Measurements from ENCODE around the gene ARHGAP6. TPM values are rescaled to one million over a fixed set of nuclear protein-coding genes. Genes with fewer than 3 reads are reported as not detected.

ARHGAP6 gene
- total RNA-seq, 2 donors from 2014 or later: 1.4 to 5.6 TPM

DNA sequence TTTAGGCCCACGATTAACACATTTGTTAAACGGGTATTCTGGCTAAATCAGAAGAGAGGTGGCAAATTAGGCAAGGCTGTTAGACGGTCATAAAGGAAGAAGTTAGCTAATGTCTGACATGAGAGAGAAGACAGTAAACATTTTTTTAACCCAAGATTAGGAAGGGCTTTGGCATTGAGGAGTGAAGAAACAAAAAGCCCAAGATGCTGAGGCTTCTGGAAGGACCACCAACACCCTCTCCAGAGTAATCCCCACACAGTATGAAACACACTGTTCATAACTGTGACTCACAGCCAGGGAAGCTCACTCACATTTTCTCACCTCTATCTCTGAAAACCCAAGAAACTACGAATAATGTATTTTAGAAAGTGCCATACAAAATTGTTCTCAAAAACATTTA is 244.9 kb downstream of the ARHGAP6 start:
- intact Hi-C loops (cut with DNase I, micrococcal nuclease): no loop called here
- ATAC-seq (no peak), DNase-seq (no peak)

DNA sequence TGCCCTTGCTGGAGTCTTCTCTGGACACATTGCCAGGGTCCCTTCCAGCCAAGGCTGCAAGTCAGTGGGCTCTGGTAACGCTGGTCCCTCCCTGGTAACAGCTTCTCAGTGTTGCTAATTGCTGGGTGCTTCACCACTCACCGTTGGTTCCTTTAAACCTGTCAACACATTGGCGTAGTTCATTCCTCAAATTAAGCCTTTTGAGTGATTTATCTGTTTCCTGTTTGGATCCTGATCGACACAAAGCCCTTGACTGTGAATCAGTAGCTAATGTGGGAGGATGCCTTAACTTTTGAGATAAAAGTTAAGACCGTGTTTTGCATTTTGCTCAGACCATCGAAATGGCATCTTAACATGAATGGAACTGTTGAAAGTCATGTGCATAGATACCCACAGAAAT is 246.6 kb downstream of the ARHGAP6 start:
- ATAC-seq (no peak), DNase-seq (no peak)
- intact Hi-C loops (cut with DNase I, micrococcal nuclease): no loop called here

DNA sequence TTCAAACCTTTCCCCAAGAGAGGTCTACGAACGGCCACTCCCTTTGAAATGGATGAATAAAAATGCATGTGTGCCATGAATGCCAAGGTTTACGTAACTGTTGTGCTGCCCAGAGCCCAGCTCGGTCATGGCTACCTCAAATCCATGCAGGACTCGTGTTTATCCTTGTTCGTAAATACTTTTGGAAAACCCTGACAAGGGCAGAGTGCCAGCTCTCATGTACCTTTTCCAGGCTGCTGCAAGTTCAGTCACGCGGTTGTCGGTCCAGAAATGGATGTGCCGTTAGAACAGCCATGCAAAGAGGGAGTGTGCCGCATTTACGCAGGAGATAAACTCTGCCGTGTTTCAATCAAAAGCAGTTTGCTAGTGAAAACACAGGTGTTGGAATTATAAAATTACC is 249.1 kb downstream of the ARHGAP6 start:
- intact Hi-C loops (cut with DNase I, micrococcal nuclease): no loop called here
- ATAC-seq: no peak
- no peak for DNase-seq

DNA sequence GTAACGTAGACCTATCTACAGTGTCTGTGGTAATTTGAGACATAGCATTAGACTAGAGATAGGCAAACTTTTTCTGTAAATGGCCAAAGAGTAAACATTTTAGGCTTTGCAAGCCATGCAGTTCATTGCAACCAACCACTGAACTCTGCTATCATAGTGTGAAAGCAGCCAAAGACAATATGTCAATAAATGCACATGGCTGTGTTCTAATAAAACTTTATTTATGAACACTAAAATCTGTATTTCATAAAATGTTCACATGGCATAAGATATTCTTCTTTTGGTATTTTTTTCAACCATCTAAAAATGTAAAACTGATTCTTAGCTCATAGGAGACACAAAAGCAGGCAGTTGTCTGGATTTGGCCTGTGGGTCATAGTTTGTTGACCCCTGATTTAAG is 251.6 kb downstream of the ARHGAP6 start:
- intact Hi-C loops (cut with DNase I, micrococcal nuclease): no loop called here
- no peak for DNase-seq
- no peak for ATAC-seq

DNA sequence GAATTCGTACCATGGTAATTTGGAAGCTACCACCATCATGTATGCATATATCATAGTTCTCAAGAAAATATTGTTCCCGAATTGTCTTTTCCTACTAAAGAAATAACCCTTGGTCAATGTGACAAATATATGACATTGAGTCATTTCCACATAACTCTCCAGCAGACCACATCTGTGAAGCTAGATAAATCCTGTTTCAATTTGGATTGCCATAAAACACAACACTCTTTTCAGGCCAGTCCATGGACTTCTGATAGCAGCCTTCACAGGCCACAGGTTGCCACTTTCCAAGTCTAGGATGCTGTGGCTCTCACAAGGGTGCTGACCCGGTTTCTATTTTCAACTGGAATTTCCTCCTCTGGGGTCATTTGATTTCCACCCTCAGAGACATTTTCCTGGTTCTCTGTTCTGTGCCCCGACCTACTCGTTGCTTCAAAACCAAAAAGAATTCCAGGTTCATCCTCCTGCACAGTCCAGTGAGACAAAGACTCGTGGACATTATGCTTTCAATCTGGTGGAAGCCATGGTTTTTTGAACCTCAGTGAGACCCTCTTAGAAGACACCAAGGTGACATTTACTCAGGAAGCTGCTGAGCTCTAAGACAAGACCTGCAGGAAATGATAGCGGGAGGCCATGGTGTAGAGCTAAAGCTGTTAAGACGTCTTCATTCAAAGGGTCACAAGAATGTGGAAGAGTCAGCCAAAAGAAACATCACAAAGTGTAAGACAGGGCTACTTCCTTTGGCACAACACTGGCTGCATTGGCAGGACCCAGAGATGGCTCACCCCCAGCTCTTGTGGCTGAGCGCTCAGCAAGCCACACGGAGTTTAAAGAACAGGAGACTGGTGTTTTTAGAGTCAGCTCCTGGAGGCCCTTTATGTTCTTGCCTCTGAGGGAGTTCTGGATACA is 252.8 kb downstream of the ARHGAP6 start:
- ATAC-seq: no peak
- intact Hi-C loops (cut with DNase I, micrococcal nuclease): no loop called here

DNA sequence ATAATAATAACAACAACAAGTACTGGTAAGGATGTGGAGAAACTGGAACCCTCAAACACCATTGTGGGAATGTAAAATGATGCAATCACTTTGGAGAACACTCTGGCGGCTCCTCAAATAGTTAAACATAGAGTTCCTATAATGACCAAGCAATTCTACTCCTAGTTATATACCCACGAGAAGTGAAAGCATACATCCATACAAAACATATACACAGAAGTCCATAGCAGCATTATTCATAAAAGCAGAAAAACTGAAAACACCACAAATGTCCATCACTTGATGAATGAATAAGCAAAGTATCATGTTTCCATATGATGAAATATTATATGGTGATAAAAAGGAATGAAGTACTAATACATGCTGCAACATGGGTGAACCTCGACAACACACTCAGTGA is 255.8 kb downstream of the ARHGAP6 start:
- no peak for DNase-seq
- no peak for ATAC-seq
- intact Hi-C loops (cut with DNase I, micrococcal nuclease): no loop called here

More for the DNA sequence above, 252.8 kb downstream of the ARHGAP6 start:
- DNase-seq: no peak

DNA sequence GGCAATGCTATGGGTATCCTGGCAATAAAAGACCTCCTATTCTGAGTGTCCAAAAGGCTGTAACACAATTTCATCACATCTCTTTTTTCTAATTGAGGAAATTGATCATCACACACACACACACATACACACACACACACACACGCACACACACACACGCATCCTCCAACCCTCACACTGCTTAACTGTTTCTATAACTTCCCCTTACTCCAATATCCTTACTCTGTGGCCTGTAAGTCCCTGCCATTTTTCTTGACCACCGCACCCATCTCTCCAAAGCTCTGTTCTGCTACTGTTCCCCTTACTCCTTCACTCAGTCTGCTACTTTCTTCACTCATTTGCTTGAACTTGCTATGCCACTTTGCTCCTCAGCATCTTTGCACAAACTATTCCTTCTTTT is 256.9 kb downstream of the ARHGAP6 start:
- intact Hi-C loops (cut with DNase I, micrococcal nuclease): no loop called here
- ATAC-seq (no peak), DNase-seq (no peak)

DNA sequence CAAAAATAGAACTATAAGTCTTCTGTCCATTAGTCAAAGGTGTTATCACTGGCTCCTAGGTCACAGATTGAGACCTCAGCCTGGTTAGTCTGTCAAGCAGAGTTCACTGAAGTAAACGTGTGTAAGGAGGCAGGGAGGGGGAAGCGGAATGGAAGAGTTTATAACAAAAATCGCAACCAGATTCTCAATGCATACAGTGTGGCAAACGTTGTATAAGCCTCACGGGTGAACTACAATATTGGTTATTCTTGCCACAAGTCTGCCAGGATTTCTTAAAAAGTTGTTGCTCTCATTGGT is 257.7 kb downstream of the ARHGAP6 start:
- ATAC-seq: no peak
- no peak for DNase-seq
- intact Hi-C loops (cut with DNase I, micrococcal nuclease): no loop called here

DNA sequence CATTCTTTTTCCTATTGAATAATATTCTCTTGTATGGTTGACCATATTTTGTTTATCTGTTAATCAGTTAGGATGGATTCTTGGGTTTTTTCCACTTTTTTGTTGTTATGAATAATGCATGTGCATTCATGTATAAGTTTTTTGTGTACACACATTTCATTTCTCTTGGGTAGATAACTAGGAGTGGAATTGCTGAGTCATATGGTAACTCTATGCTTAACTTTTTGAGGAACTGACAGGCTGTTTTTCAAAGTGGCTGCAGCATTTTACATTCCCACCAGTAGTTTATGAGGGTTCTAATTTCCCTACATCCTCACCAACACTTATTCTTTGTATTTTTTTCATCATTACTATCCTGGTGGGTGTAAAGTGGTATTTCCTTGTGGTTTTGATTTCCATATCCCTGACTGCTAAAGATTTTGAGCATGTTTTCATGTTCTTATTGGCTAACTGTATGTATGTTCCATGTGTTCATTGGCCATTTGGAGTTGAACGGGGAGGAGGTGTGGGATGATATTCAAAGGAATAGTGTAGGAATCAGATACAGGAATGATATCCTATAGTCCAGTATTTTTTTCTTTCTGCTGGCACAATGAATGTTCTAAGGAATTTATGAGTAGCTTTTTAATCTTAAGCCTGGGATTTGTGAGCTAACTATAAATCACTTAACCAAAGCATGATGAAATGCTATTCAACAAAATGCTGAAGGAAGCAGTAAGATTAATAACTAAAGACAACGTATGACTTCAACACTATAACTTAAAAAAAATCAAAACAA is 258.2 kb downstream of the ARHGAP6 start:
- DNase-seq (no peak), ATAC-seq (no peak)
- intact Hi-C loops (cut with DNase I, micrococcal nuclease): no loop called here

DNA sequence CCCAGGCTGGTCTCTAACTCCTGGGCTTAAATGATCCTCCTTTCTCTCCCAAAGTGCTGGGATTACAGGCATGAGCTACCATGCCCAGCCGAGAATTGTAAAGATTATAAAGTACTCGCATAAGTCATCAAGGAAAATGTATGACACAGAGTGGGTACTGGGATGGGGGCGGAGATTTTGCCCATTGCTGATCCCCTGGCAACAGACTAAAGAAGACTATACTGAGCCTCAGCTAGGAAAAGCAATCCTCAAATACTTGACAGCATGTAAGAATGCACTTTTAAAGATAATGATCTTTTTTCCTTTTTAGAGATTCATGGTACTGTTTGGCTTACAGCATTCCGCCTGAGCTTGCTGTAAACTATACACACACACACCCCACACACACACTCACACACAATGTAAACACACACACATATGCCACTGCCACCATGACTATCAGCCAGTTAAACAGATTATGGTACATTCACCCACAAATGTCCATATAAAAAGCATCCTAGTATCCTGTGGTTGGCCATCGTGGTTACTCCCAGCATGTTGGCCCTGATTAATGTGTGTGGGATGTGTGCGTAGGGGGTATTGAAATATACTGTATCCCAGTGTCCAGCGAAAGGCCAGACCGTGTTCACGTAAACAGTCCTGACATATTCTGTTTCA is 259.5 kb downstream of the ARHGAP6 start:
- intact Hi-C loops (cut with DNase I, micrococcal nuclease): no loop called here
- ATAC-seq: no peak
- no peak for DNase-seq

DNA sequence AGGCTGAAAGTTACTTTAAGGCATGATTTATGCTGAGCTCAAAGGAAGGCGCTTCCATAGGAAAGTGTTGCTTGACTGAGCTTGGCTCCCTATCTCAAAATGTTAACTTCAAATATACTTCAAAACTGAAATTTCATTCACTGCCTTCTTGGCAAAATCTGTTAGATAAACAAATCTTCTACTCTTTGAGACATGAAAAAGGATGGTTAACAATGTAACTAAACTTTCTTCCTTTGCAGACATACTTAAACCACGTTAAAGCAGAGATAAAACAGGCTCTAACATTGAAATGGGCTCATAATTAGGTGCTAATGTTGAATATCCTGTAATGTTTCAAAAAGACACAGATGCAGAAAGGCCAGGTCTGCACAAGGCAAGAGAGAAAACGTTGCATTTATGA is 262.1 kb downstream of the ARHGAP6 start:
- ATAC-seq (no peak), DNase-seq (no peak)
- intact Hi-C loops (cut with DNase I, micrococcal nuclease): no loop called here

DNA sequence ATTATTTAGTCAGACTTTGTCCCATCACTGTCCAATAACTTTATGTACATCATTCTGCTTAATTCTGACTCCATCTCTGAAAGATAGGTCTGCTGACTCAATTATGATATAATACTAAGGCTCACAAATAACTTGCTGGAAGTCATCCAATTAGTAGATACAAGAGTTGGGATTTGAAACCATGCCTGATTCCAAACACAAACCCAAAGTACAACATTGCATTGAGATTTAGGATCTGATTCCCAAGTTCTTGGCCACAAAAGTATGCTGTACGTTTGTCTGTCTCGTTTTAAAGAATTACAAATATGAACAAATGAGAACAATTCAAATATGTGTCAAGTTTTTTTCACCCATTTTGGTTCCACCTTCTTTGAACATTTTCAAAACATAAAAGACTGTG is 263.8 kb downstream of the ARHGAP6 start:
- DNase-seq (no peak), ATAC-seq (no peak)
- intact Hi-C loops (cut with DNase I, micrococcal nuclease): no loop called here

DNA sequence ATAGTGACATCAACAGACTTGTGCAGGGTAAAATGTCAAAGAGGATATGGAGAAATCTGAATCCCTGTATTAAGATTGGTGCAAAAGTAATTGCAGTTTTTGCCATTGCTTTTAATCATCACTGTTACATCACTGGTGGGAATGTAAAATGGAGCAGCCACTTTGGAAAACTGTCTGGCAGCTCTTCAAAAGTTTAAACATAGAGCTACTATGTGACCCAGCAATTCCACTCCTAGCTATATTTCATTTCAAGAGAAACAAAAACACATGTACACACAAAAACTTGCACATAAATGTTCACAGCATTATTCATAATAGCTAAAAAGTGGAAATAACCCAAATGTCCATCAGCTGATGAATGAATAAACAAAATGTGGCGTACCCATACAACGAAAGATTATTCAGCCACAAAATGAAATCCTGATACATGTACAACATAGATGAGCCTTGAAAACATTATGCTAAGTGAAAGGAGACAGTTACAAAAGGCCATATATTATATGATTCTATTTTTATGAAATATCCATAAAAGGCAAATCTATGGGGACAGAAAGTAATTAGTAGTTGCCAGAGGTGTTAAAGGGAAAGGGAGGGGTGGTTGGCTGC is 266.1 kb downstream of the ARHGAP6 start:
- no peak for ATAC-seq
- no peak for DNase-seq
- intact Hi-C loops (cut with DNase I, micrococcal nuclease): no loop called here

DNA sequence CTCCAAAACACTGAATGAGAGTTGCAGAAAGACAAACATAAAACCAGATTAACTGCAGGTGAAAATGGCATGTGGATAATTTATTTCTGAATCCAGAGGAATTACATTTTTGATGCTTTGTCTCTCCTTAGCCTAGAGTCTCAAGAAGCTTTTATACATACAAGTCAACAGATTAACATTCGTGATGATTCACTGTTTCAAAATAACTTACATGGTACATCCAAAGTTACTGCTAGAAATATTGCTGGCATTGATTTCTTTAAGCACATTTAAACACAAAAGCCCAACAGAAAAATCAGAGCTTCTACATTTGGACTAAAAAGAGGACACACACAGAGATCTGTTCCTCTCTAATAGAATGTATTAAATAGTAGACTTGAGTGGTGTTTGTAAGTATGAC is 266.9 kb downstream of the ARHGAP6 start:
- intact Hi-C loops (cut with DNase I, micrococcal nuclease): no loop called here
- ATAC-seq: no peak
- no peak for DNase-seq

DNA sequence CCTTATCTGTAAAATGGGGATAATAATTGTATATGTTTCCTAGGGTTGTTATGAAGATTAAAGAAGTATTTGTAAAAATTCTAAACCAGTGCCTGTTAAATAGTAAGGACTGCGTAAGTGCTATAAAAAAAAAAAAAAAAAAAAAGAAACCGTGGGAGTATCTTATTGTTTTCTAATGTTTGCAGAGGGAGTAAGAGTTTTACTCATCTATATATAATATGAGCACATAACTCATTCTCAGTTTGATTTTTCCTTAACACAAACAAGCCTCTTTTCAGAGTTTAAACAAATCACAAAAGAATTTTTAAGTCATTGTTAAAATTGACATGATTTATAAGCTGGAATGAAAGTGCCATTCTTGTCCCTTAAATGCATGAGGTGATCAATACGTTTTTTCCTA is 267.6 kb downstream of the ARHGAP6 start:
- intact Hi-C loops (cut with DNase I, micrococcal nuclease): no loop called here
- DNase-seq (no peak), ATAC-seq (no peak)

DNA sequence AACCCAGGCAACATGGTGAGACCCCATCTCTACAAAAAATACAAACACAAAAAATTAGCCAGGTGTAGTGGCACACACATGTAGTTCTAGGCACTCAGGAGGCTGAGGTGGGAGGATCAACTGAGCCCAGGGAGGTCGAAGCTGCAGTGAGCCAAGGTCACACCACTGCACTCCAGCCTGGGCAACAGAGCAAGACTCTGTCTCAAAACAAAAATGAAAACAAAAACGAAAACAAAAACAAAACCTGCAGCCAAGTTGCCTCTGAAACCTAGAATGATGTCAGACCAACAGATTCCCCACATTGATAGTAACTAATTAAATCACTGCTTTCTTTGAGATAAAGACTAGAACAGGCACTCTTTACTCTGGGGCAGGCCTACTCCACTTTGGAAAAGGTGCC is 268.0 kb downstream of the ARHGAP6 start:
- ATAC-seq (no peak), DNase-seq (no peak)
- intact Hi-C loops (cut with DNase I, micrococcal nuclease): no loop called here

DNA sequence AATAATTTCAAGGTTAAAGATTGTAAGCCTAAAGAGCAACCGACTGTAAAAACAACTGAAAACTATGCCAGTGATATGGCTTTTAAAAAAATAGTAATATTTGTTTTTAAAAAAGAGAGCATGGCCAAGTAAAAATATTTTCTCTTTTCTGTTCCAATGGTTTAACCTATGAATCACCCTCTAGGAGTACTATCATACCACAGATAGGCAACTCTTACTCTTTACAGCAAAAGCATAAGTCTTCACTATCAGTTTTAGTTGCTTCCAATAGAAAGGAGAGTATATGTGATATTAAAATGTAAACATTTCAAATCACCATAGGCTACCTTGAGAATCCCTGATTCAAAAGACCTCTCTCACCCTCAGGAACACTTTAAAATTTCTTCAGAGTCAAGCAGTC is 269.9 kb downstream of the ARHGAP6 start:
- intact Hi-C loops (cut with DNase I, micrococcal nuclease): no loop called here
- ATAC-seq: no peak
- DNase-seq: no peak

DNA sequence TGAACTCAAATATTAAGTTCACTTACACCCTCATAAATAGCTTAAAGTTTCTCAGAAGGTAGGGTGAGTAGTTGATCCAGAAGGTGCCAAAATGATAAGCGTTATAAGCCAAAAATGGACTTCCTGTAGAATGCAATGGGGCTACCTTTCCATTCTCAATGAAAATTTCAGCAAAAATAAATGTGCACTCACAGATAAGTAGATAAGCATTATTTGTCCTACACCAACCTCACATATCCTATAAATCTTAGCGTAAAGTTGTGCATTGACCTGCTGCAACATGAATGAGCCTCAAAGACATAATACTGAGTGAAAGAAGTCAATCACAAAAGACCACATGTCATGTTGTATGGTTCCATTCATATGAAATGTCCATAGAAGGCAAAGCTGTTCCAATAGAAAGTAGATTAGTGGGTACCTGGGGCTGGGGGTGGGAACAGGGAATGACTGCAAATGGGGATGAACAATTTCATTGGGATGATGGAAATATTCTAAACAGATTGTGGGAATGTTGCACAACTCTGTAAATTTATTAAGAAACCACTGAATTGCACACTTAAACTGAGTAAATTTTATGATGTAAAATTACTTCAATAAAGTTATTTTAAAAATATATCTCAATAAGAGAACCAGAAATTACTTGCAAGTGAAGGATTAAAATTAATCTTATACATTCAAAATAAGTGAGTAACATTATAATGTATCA is 271.6 kb downstream of the ARHGAP6 start:
- ATAC-seq (no peak), DNase-seq (no peak)
- intact Hi-C loops (cut with DNase I, micrococcal nuclease): no loop called here

DNA sequence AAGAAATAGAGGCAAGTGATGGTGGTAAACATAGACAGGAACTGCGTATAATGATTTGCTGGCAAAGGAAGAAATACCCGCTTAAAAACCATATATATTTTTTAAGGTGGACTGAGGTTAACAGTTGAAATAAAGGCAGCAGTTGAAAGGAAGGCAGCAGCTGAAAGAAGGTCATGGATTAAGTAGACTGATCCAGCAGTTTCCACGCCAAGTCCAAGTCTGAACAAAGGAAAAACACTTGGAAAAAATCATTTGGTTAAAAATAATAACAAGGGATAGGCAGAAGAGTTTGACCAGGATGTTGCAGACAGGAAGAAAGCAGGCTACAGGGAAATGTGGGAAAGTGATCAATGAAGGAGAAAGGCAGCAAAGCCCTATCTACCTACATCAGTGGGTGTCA is 278.9 kb downstream of the ARHGAP6 start:
- intact Hi-C loops (cut with DNase I, micrococcal nuclease): no loop called here
- no peak for ATAC-seq
- no peak for DNase-seq
